Right forelimb (tissue), 1 donor: ENCODE data around the gene ASB15.

Experiments
- DNase-seq: peaks from one replicate; pipeline ENCODE4 v3.0.0-alpha.2; 2018

Gene ASB15

DNA sequence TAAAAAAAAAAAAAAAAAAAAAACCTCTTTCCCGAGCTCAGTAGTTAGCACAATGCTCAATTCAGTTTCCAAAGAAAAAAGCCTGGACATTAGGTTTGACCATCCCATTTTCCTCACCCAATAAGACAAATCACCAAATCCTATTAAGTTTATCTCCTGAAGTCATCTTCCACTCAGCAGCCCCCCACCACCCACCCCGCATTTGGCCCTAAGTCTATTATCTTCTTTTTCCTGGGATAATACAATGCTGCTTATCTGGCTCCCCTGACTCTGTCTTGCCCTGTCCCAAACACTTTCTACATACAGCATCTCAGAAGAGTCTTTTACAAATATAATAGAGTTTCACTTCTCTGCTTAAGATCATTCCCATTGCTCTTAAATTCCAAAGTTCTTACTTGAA, 36.3 kb downstream of the ASB15 start:
- DNase-seq: no peak

DNA sequence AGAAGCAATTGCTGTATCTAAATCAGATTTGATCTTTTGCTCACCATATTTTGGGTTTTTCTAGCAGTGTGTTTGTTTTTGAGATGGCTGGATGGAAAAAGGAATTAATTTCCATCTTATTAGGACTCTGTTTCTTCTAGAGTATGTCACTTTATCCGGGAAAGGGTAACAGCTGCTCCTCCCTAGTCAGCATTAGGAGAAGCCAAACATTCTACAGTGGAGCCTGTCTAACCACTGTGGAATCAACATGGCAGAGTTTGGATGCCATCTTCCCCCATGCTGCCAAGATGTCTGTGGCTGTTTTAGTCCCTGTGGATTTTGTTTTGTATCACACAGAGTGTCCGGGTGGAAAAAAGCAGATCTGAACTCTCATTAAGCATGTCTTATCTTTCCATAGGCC, 38.0 kb downstream of the ASB15 start:
- no peak for DNase-seq

DNA sequence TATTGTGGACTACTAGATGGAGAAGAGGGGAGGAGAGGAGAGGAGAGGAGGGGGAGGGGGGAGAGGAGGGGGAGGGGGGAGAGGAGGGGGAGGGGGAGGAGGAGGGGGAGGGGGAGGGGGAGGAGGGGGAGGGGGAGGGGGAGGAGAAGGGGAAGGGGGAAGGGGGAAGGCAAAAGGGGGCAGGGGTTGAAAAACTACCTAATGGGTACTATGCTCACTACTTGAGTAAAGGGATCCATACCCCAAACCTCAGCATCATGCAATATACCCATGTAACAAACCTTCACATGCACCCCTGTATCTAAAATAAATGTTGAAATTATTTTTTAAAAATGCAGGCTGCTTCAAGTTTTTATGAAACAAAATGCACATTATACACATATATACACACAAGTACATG, 39.0 kb downstream of the ASB15 start:
- DNase-seq: no peak

- no peak for DNase-seq
Measured at GRCh38 chr7:123641901-123642300, 40.3 kb downstream of the ASB15 start.

- DNase-seq: no peak
Measured at GRCh38 chr7:123643495-123644441, 42.1 kb downstream of the ASB15 start.

- no peak for DNase-seq
Measured at GRCh38 chr7:123645516-123645915, 43.9 kb downstream of the ASB15 start.

GRCh38 chr7:123647106-123647730, 45.6 kb downstream of the ASB15 start:
- DNase-seq: no peak

DNA sequence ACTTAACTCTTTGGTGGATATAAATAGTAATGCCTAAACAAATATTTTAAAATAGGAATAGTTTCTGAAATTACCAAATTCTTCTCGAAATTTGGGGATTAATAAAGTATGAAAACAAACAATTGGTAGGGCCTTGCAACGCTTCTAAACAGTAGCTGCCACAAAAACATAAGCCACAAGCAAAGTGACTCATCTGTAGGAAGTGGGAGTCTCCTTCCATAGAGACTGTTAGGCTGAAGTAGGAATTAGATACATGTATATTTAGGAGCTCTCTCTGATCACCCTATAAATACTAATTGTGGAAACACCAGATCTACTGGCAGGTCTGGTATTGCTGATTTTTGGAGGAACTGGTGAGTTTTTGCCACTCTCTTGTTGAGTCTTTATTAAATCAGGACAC, 48.3 kb downstream of the ASB15 start:
- DNase-seq: no peak

DNA sequence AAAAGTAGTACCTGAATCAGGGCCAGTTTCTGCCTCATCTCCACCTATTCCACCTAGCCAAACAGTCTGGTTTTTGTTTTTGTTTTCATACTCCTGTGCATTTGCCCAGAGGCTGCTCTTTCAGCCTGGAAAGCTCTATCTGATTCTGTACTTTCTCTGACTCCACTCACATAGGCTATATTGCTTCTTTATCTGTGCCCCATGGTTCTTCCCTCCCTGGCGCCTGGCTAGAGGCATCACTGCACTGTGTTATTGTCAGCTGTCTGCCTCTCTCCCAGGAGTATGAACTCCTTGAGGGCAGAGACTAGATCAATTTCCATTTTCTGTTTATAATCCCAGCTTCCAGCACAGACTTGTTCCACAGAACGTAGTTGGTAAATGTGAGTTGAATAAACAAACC, 49.0 kb downstream of the ASB15 start:
- no peak for DNase-seq

GRCh38 chr7:123652406-123652805, 50.8 kb downstream of the ASB15 start:
- DNase-seq: no peak

- DNase-seq: no peak
Measured at GRCh38 chr7:123653162-123653561, 51.5 kb downstream of the ASB15 start.

- no peak for DNase-seq
Measured at GRCh38 chr7:123655614-123656013, 54.0 kb downstream of the ASB15 start, which contains the start of gene LMOD2. TSS of gene LMOD2 (plus strand) at chr7:123655866. CDS start at chr7:123655964, 98 bp downstream.

GRCh38 chr7:123656544-123657303, 55.1 kb downstream of the ASB15 start:
- DNase-seq: no peak

- DNase-seq: no peak
Measured at GRCh38 chr7:123657304-123657685, 55.7 kb downstream of the ASB15 start.

DNA sequence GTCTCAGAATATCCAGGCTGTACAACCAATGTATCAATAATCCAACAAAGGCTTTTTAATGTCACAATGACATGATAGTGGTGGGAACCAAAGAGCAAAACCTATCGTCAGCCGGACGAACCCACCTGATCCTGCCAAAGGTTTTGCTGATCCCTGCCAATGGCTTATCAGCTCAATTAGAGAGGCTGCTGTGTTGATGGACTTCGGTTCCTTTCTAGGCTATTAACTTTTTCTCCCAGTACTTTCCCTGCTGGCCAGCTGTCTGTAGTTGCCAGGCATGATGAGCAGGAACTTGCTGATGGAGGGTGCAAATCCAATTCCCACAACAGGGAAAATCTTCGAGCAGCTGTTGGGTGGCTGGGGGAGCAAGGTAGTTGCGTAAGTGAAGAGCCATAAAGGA, 56.4 kb downstream of the ASB15 start:
- DNase-seq: no peak

GRCh38 chr7:123660514-123661354, 59.1 kb downstream of the ASB15 start:
- no peak for DNase-seq

DNA sequence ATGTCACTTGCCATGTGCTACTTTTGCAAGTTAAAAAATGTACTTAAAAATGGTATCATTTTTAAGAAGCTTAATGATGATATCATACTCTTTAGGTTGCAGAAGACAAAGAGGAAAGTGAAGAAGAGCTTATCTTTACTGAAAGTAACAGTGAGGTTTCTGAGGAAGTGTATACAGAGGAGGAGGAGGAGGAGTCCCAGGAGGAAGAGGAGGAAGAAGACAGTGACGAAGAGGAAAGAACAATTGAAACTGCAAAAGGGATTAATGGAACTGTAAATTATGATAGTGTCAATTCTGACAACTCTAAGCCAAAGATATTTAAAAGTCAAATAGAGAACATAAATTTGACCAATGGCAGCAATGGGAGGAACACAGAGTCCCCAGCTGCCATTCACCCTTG, 60.1 kb downstream of the ASB15 start:
- DNase-seq: no peak

DNA sequence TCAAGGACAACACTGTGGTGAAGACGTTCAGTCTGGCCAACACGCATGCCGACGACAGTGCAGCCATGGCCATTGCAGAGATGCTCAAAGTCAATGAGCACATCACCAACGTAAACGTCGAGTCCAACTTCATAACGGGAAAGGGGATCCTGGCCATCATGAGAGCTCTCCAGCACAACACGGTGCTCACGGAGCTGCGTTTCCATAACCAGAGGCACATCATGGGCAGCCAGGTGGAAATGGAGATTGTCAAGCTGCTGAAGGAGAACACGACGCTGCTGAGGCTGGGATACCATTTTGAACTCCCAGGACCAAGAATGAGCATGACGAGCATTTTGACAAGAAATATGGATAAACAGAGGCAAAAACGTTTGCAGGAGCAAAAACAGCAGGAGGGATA, 60.7 kb downstream of the ASB15 start:
- DNase-seq: no peak

DNA sequence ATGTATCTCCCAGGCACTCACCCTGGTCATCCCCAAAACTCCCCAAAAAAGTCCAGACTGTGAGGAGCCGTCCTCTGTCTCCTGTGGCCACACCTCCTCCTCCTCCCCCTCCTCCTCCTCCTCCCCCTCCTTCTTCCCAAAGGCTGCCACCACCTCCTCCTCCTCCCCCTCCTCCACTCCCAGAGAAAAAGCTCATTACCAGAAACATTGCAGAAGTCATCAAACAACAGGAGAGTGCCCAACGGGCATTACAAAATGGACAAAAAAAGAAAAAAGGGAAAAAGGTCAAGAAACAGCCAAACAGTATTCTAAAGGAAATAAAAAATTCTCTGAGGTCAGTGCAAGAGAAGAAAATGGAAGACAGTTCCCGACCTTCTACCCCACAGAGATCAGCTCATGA, 61.1 kb downstream of the ASB15 start:
- DNase-seq: no peak

DNA sequence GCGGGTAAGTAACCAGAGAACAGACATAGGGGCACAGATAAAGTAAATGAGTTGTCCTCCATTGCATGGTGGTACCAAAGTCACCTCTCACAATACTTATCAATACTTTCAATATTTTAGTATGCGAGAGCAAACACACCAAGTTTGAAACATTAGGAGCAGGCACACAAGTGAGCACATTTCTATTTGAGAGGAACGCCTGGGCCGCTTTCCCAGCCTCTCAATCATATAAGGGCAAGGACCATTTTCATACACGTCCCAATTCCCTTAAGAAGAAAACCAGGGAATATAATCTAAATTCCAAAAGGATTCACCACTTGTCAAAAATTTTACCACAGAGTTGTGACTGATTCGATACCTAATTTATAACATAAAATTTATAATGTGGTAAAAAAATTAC, 61.6 kb downstream of the ASB15 start:
- DNase-seq: no peak

DNA sequence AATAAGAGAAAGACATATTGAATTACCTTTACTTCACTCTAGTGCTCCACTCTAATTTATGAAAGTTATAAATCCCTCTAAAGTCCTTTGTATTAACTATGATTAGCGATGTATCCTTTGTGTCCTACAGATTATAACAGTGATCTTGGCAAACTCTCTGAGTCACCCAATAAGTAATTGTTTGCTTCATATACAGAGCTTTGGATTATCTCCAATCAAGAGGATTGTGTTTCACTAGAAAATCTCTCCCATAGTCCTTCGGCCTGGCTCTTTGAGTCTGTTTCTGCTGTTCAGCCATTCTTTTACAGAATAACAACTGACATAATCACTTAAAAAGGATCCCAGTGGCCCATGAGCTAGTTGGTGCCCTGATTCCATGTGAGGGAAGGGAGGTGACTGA, 63.5 kb downstream of the ASB15 start:
- no peak for DNase-seq

GRCh38 chr7:123665896-123666295, 64.3 kb downstream of the ASB15 start:
- DNase-seq: no peak

GRCh38 chr7:123666492-123666891, 64.9 kb downstream of the ASB15 start:
- no peak for DNase-seq
